DND-41 (cell line): ENCODE measurements around the gene IL17RD.

Source experiments
- ATAC-seq: fragments of 200-7000 bp; cut with Tn5 transposase; 3 replicates; pipeline ENCODE4 v1.9.1; 2021; ENCODE audit warnings: low read depth; ENCODE audit not compliant: insufficient read depth
- DNase-seq: peaks from one replicate; pipeline ENCODE4 v3.0.0-alpha.2; 2020
- H2AFZ ChIP-seq: 2 replicates; pipeline ENCODE4 v1.6.0; 2012; ENCODE audit warnings: low read depth, low read length
- H3K27ac ChIP-seq: 2 replicates; pipeline ENCODE4 v1.5.1; 2012; ENCODE audit warnings: low read length, inconsistent platforms
- H3K27me3 ChIP-seq: fragments of 200-600 bp; sonication (generic); 2 replicates; pipeline ENCODE4 v1.6.0; 2012; ENCODE audit warnings: low read length, mild to moderate bottlenecking, inconsistent platforms; ENCODE audit not compliant: insufficient read depth, poor library complexity
- H3K36me3 ChIP-seq: 2 replicates; pipeline ENCODE4 v1.5.1; 2012; ENCODE audit warnings: low read length, inconsistent platforms; ENCODE audit not compliant: insufficient read depth
- H3K4me1 ChIP-seq: 2 replicates; pipeline ENCODE4 v1.5.1; 2012; ENCODE audit warnings: mild to moderate bottlenecking, low read length; ENCODE audit not compliant: insufficient read depth
- H3K4me2 ChIP-seq: 2 replicates; pipeline ENCODE4 v1.6.0; 2012; ENCODE audit warnings: mild to moderate bottlenecking, moderate library complexity, low read length, inconsistent platforms; ENCODE audit not compliant: insufficient read depth
- H3K4me3 ChIP-seq, 2 experiments: fragments of 200-600 bp in 1 of 2; shearing (Covaris generic) in 1 of 2; 2 replicates each; pipeline ENCODE4 v1.5.1; 2012 to 2016; ENCODE audit warnings: inconsistent platforms in 2 of 2, low read length in 2 of 2, mild to moderate bottlenecking in 2 of 2, low read depth in 1 of 2, moderate library complexity in 1 of 2
- H3K79me2 ChIP-seq: 2 replicates; pipeline ENCODE4 v1.6.0; 2012; ENCODE audit warnings: low read length, inconsistent platforms; ENCODE audit not compliant: insufficient read depth
- H3K9ac ChIP-seq: 2 replicates; pipeline ENCODE4 v1.6.0; 2012; ENCODE audit warnings: low read depth, mild to moderate bottlenecking, inconsistent platforms, low read length, moderate library complexity
- H3K9me3 ChIP-seq: 2 replicates; pipeline ENCODE4 v1.5.1; 2012; ENCODE audit warnings: low read length, moderate library complexity, mild to moderate bottlenecking, inconsistent platforms; ENCODE audit not compliant: insufficient read depth, severe bottlenecking
- H4K20me1 ChIP-seq: 2 replicates; pipeline ENCODE4 v1.6.0; 2012; ENCODE audit warnings: low read length; ENCODE audit not compliant: insufficient read depth
- EZH2 ChIP-seq: IDR thresholded peaks from 3 replicates; pipeline ENCODE4 v1.6.1; 2012; ENCODE audit warnings: borderline replicate concordance, low read depth, mild to moderate bottlenecking, moderate library complexity, low read length, inconsistent platforms; ENCODE audit not compliant: severe bottlenecking
- TF ChIP-seq, protein P1 (sequence below): IDR thresholded peaks from 2 replicates; pipeline ENCODE4 v1.5.1; 2012; ENCODE audit warnings: borderline replicate concordance, low read length, moderate library complexity, mild to moderate bottlenecking; ENCODE audit not compliant: poor library complexity, severe bottlenecking; ENCODE audit errors: extremely low read depth

IL17RD gene

GRCh38 chr3:57135964-57136719, 29.0 kb downstream of the IL17RD start:
- H3K27me3 ChIP-seq = peaks cover 11% of the 10 kb centered on the region
- DNase-seq = no peak
- no peak overlapping the region for H3K4me3 ChIP-seq
- H3K9me3 ChIP-seq = no peaks in the 10 kb centered on the region
- H3K36me3 ChIP-seq = no peaks in the 10 kb centered on the region
- H3K4me2 ChIP-seq = no peak overlapping the region
- H3K79me2 ChIP-seq = no peaks in the 10 kb centered on the region
- no peak overlapping the region for H3K9ac ChIP-seq
- H4K20me1 ChIP-seq = no peaks in the 10 kb centered on the region
- TF ChIP-seq, protein P1, sequence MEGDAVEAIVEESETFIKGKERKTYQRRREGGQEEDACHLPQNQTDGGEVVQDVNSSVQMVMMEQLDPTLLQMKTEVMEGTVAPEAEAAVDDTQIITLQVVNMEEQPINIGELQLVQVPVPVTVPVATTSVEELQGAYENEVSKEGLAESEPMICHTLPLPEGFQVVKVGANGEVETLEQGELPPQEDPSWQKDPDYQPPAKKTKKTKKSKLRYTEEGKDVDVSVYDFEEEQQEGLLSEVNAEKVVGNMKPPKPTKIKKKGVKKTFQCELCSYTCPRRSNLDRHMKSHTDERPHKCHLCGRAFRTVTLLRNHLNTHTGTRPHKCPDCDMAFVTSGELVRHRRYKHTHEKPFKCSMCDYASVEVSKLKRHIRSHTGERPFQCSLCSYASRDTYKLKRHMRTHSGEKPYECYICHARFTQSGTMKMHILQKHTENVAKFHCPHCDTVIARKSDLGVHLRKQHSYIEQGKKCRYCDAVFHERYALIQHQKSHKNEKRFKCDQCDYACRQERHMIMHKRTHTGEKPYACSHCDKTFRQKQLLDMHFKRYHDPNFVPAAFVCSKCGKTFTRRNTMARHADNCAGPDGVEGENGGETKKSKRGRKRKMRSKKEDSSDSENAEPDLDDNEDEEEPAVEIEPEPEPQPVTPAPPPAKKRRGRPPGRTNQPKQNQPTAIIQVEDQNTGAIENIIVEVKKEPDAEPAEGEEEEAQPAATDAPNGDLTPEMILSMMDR = no peak
- TF ChIP-seq EZH2 = no peak
- no peak overlapping the region; the same call in 1 of the 2 replicates for H2AFZ ChIP-seq
- no peaks in the 10 kb centered on the region for H3K4me1 ChIP-seq
- no peak for ATAC-seq
- no peak overlapping the region for H3K27ac ChIP-seq

DNA sequence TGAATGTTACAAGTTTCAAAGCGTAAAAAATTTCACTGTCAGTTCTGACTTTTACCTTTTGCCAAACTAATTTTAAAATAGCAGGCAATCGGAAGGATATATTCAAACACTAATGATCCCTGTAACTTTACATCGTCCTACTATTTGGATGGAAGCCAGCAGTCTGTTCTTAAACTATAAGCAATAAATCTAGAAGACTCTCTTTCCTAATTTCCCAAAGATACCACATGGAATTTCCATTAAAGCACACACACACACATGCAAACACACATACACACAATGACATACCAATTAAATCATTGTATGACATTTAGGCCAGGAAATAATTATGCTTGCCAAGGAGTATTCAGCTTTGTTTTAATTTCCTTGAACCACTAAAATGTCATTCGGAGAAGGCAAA, 32.0 kb downstream of the IL17RD start:
- H3K4me2 ChIP-seq = no peak overlapping the region
- no peak for ATAC-seq
- H3K4me1 ChIP-seq = no peaks in the 10 kb centered on the region

GRCh38 chr3:57132674-57133073, 32.5 kb downstream of the IL17RD start:
- H3K9me3 ChIP-seq = no peaks in the 10 kb centered on the region
- no peaks in the 10 kb centered on the region for H3K27me3 ChIP-seq
- no peaks in the 10 kb centered on the region for H3K36me3 ChIP-seq
- H3K9ac ChIP-seq = no peak overlapping the region
- no peaks in the 10 kb centered on the region for H3K4me1 ChIP-seq
- no peak overlapping the region for H2AFZ ChIP-seq
- no peak overlapping the region for H3K27ac ChIP-seq
- no peak overlapping the region for H3K4me3 ChIP-seq
- no peak overlapping the region for H3K4me2 ChIP-seq
- no peaks in the 10 kb centered on the region for H4K20me1 ChIP-seq
- H3K79me2 ChIP-seq = no peaks in the 10 kb centered on the region
- DNase-seq = no peak
- no peak for ATAC-seq
- TF ChIP-seq, protein P1 = no peak
- TF ChIP-seq EZH2 = no peak

More for the DNA sequence above, 32.0 kb downstream of the IL17RD start:
- H3K27ac ChIP-seq = no peak overlapping the region
- no peaks in the 10 kb centered on the region for H3K36me3 ChIP-seq
- no peak overlapping the region for H3K9ac ChIP-seq
- H3K9me3 ChIP-seq = no peaks in the 10 kb centered on the region
- no peak overlapping the region for H3K4me3 ChIP-seq
- no peak for DNase-seq
- TF ChIP-seq EZH2 = no peak
- TF ChIP-seq, protein P1 = no peak
- H3K27me3 ChIP-seq = no peaks in the 10 kb centered on the region
- no peaks in the 10 kb centered on the region for H4K20me1 ChIP-seq
- H2AFZ ChIP-seq = no peak overlapping the region
- no peaks in the 10 kb centered on the region for H3K79me2 ChIP-seq

- no peaks in the 10 kb centered on the region for H3K79me2 ChIP-seq
- H3K4me1 ChIP-seq = no peaks in the 10 kb centered on the region
- ATAC-seq (no peak), DNase-seq (no peak)
- H4K20me1 ChIP-seq = no peaks in the 10 kb centered on the region
- H3K27ac ChIP-seq = no peak overlapping the region
- H3K27me3 ChIP-seq = no peaks in the 10 kb centered on the region
- no peak overlapping the region for H3K4me3 ChIP-seq
- no peaks in the 10 kb centered on the region for H3K9me3 ChIP-seq
- no peak overlapping the region for H2AFZ ChIP-seq
- TF ChIP-seq, protein P1 = no peak
- no peak for TF ChIP-seq EZH2
- H3K9ac ChIP-seq = no peak overlapping the region
- H3K36me3 ChIP-seq = no peaks in the 10 kb centered on the region
- no peak overlapping the region for H3K4me2 ChIP-seq
Observed at GRCh38 chr3:57131210-57131588, 34.0 kb downstream of the IL17RD start.
